Smooth muscle cell of the coronary artery (primary cell): ENCODE measurements around the gene ZNF701. TPM values are rescaled to one million over a fixed set of nuclear protein-coding genes. Genes with fewer than 3 reads are reported as not detected.

Experiments used
- total RNA-seq: library from RNA; depleted of rRNA; stranded (reverse); fragments of >200 nt; gene quantifications from 2 replicates; pipeline ENCODE4 v1.2.3, GENCODE V29; 2014; ENCODE audit warnings: low replicate concordance

Gene ZNF701
- 9.5 and 11.8 TPM in 2 replicates for total RNA-seq

DNA sequence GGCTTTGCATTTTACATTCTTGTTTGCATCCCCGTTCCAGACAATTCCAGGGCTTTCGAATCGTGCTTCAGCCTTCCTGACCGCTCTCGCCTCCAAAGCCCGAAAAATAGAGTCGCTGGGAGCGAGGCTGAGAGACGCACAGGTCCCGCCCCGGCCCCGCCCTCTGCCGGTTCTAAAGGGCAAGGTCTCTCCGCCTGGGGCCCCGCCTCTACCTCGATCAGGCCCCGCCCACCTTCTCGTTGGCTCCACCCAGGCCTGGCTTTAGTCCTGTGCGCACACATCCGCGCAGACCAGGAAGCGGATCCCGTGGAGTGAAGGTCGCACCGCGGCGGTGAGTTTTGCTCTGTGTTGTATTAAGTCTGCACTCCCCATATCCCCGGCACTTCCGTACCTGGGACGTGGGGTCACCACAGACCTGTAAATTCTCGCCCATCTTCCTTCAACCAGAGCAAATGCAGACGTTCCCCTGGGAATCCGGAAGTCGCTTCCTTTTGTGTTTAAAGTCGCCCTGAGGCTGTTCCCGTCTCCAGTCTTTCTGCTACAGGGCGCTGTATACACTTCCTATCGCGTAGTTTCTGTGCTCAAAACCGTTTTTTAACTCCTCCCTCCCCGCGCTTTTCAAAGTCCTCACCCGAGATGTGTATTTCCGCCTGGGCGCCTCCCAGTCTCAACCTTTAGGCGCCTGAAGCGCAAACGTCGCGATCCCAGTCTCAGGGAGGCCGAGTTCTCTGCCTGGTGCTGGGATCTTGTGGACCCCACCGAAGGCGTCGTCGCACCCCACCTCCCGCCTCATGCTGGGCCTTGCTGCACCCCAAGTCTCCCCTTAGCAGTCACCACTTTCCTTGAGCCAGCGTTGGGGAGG lies at the start of gene ZNF701:
ZNF701 (plus strand) TSS at position 288 of the 862 bp plus-strand sequence. CDS start 3,861 bp downstream, outside the sequence.

GRCh38 chr19:52527134-52527955 lies 42.7 kb upstream of the ZNF701 start, which contains the start of gene ZNF808:
TSS of gene ZNF808 (plus strand) at chr19:52527668. CDS start at chr19:52543285, 15,617 bp downstream.

Other genes with a start within 250 kb of the ZNF701 start
- 4.3 and 4.6 TPM in 2 replicates for gene ZNF610, start 234.0 kb upstream of the ZNF701 start, total RNA-seq
- 12.3 and 26.0 TPM in 2 replicates for gene ZNF880, start 200.4 kb upstream of the ZNF701 start, total RNA-seq
- 12.3 and 15.9 TPM in 2 replicates for gene ZNF528, start 172.4 kb upstream of the ZNF701 start, total RNA-seq
- gene ZNF534, start 141.1 kb upstream of the ZNF701 start, total RNA-seq: 0.08 TPM in 1 of 2 replicates, not detected in the other
- gene ZNF578, start 116.7 kb upstream of the ZNF701 start, total RNA-seq: 1.4 and 4.4 TPM in 2 replicates
- 8.8 and 11.9 TPM in 2 replicates for gene ZNF808, start 42.6 kb upstream of the ZNF701 start, total RNA-seq
- 37.7 and 46.9 TPM in 2 replicates for gene ZNF83, start 68.1 kb downstream of the ZNF701 start, total RNA-seq
- gene ZNF611, start 164.8 kb downstream of the ZNF701 start, total RNA-seq: 7.1 and 14.3 TPM in 2 replicates
- gene ZNF600, start 216.5 kb downstream of the ZNF701 start, total RNA-seq: 1.8 and 2.8 TPM in 2 replicates